Activated CD4-positive, alpha-beta T cell treated with anti-CD3 and anti-CD28 coated beads, Interleukin-2, amount 10 ng/mL, durations not matched to agents 24 days and 14 days (primary cell): ENCODE data around the gene RFX2. TPM values are rescaled to one million over a fixed set of nuclear protein-coding genes. Genes with fewer than 3 reads are reported as not detected.
"Not testable (repeated sequence)": the region's sequence is repeated elsewhere in the genome, so short reads cannot be mapped to it uniquely, and the experiment has no call there.

Source experiments
- DNase-seq: peaks from one replicate; pipeline ENCODE4 v3.0.0; 2022
- H3K27ac Mint-ChIP-seq: one replicate; pipeline ENCODE4 v1.8.0; 2022; ENCODE audit warnings: mild to moderate bottlenecking, mixed read lengths
- H3K27me3 Mint-ChIP-seq: one replicate; pipeline ENCODE4 v1.8.0; 2022; ENCODE audit warnings: mixed read lengths
- H3K36me3 Mint-ChIP-seq: one replicate; pipeline ENCODE4 v1.8.0; 2022; ENCODE audit warnings: low read depth, mild to moderate bottlenecking, mixed read lengths
- H3K4me1 Mint-ChIP-seq: one replicate; pipeline ENCODE4 v1.8.0; 2021; ENCODE audit warnings: mixed read lengths
- H3K4me3 Mint-ChIP-seq: one replicate; pipeline ENCODE4 v1.8.0; 2022; ENCODE audit warnings: mild to moderate bottlenecking, moderate library complexity, mixed read lengths
- H3K9me3 Mint-ChIP-seq: one replicate; pipeline ENCODE4 v1.8.0; 2021; ENCODE audit warnings: mixed read lengths
- intact Hi-C: fragments of 100-400 bp; cut with micrococcal nuclease; formaldehyde crosslinking; loops from one replicate; pipeline ENCODE4 v1.15.1; 2023
- total RNA-seq: library from RNA; stranded (reverse); gene quantifications from 2 replicates; pipeline ENCODE4 v1.2.3, GENCODE V29; 2022

The RFX2 gene
- total RNA-seq, 1 donor from 2014 or later = 10.5 TPM

- no peak overlapping the region for H3K4me3 Mint-ChIP-seq
- peak overlapping the region; percentile 78 for H3K27ac Mint-ChIP-seq
- H3K27me3 Mint-ChIP-seq = no peaks in the 10 kb centered on the region
- DNase-seq = no peak
- intact Hi-C loops = loop anchor here (10.0 kb wide), 1 partner anchor 143 kb away; no protein-coding TSS in a partner anchor
- no peaks in the 10 kb centered on the region for H3K9me3 Mint-ChIP-seq
- H3K36me3 Mint-ChIP-seq = peaks cover 19% of the 10 kb centered on the region
- peaks cover 54% of the 10 kb centered on the region for H3K4me1 Mint-ChIP-seq
Measured at GRCh38 chr19:5967571-5967970, 142.7 kb downstream of the RFX2 start.

- intact Hi-C loops = loop anchor here (10.0 kb wide), 1 partner anchor 142 kb away; no protein-coding TSS in a partner anchor
- Mint-ChIP-seq H3K9me3 (no peaks in the 10 kb centered on the region), H3K4me3 (no peak overlapping the region), H3K36me3 (peaks cover 15% of the 10 kb centered on the region), H3K27me3 (no peaks in the 10 kb centered on the region), H3K4me1 (peaks cover 55% of the 10 kb centered on the region), H3K27ac (peak overlapping the region; percentile 8)
- no peak for DNase-seq
Measured at GRCh38 chr19:5966941-5967340, 143.4 kb downstream of the RFX2 start.

GRCh38 chr19:5966215-5966614 is 144.1 kb downstream of the RFX2 start:
- intact Hi-C loops = loop anchor here (10.0 kb wide), 1 partner anchor 141 kb away; no protein-coding TSS in a partner anchor
- no peak for DNase-seq
- Mint-ChIP-seq H3K4me3 (no peak overlapping the region), H3K27me3 (no peaks in the 10 kb centered on the region), H3K36me3 (peaks cover 14% of the 10 kb centered on the region), H3K9me3 (no peaks in the 10 kb centered on the region), H3K27ac (peak overlapping the region; percentile 52), H3K4me1 (peaks cover 57% of the 10 kb centered on the region)

- peak; percentile 70 for DNase-seq
- no peaks in the 10 kb centered on the region for H3K9me3 Mint-ChIP-seq
- intact Hi-C loops = loop anchor here (10.0 kb wide), 1 partner anchor 140 kb away; no protein-coding TSS in a partner anchor
- H3K27ac Mint-ChIP-seq = peak overlapping the region; percentile 70
- peaks cover 15% of the 10 kb centered on the region for H3K36me3 Mint-ChIP-seq
- H3K4me3 Mint-ChIP-seq = no peak overlapping the region
- no peaks in the 10 kb centered on the region for H3K27me3 Mint-ChIP-seq
- H3K4me1 Mint-ChIP-seq = peaks cover 68% of the 10 kb centered on the region
Measured at GRCh38 chr19:5964816-5965565, 145.3 kb downstream of the RFX2 start.

GRCh38 chr19:5963855-5964254 is 146.4 kb downstream of the RFX2 start:
- peaks cover 69% of the 10 kb centered on the region for H3K4me1 Mint-ChIP-seq
- DNase-seq = no peak
- peaks cover 15% of the 10 kb centered on the region for H3K36me3 Mint-ChIP-seq
- H3K4me3 Mint-ChIP-seq = peak overlapping the region; percentile 48
- H3K9me3 Mint-ChIP-seq = no peaks in the 10 kb centered on the region
- intact Hi-C loops = loop anchor here (2.0 to 10.0 kb wide), 3 partner anchors 15 to 139 kb away; partner anchors contain the start of gene RANBP3
- peak overlapping the region; percentile 51 for H3K27ac Mint-ChIP-seq
- H3K27me3 Mint-ChIP-seq = no peaks in the 10 kb centered on the region

- peak overlapping the region; percentile 80 for H3K4me3 Mint-ChIP-seq
- peaks cover 64% of the 10 kb centered on the region for H3K4me1 Mint-ChIP-seq
Measured at GRCh38 chr19:5963259-5963658, 147.0 kb downstream of the RFX2 start.

GRCh38 chr19:5961969-5962945 is 148.0 kb downstream of the RFX2 start:
- intact Hi-C loops = loop anchor here (1.0 to 10.0 kb wide), 4 partner anchors 9 to 137 kb away; partner anchors contain the start of gene RANBP3
- Mint-ChIP-seq H3K36me3 (peaks cover 16% of the 10 kb centered on the region), H3K9me3 (no peaks in the 10 kb centered on the region), H3K27me3 (no peaks in the 10 kb centered on the region), H3K4me1 (peaks cover 59% of the 10 kb centered on the region), H3K27ac (peak overlapping the region; percentile 98), H3K4me3 (peak overlapping the region; percentile 80)
- peak; percentile 93 for DNase-seq

More at GRCh38 chr19:5963259-5963658, 147.0 kb downstream of the RFX2 start:
- DNase-seq, H3K9me3 Mint-ChIP-seq, H3K27me3 Mint-ChIP-seq: not testable (repeated sequence)
- intact Hi-C loops = loop anchor here (2.0 to 10.0 kb wide), 3 partner anchors 14 to 138 kb away; partner anchors contain the start of gene RANBP3
- peak overlapping the region; percentile 98 for H3K27ac Mint-ChIP-seq
- H3K36me3 Mint-ChIP-seq = peaks cover 15% of the 10 kb centered on the region

- peak overlapping the region; percentile 80 for H3K4me3 Mint-ChIP-seq
- peak overlapping the region; percentile 98 for H3K27ac Mint-ChIP-seq
- H3K9me3 Mint-ChIP-seq, H3K27me3 Mint-ChIP-seq, DNase-seq: not testable (repeated sequence)
- peaks cover 16% of the 10 kb centered on the region for H3K36me3 Mint-ChIP-seq
- H3K4me1 Mint-ChIP-seq = peaks cover 60% of the 10 kb centered on the region
- intact Hi-C loops = loop anchor here (10.0 kb wide), 1 partner anchor 137 kb away; no protein-coding TSS in a partner anchor
Measured at GRCh38 chr19:5961641-5961968, 148.7 kb downstream of the RFX2 start.

GRCh38 chr19:5960005-5961001 is 150.0 kb downstream of the RFX2 start:
- H3K27me3 Mint-ChIP-seq = no peaks in the 10 kb centered on the region
- H3K36me3 Mint-ChIP-seq = peaks cover 14% of the 10 kb centered on the region
- peaks cover 64% of the 10 kb centered on the region for H3K4me1 Mint-ChIP-seq
- intact Hi-C loops = loop anchor here (10.0 kb wide), 1 partner anchor 136 kb away; no protein-coding TSS in a partner anchor
- no peak for DNase-seq
- peak overlapping the region; percentile 25 for H3K4me3 Mint-ChIP-seq
- H3K9me3 Mint-ChIP-seq = no peaks in the 10 kb centered on the region
- peak overlapping the region; percentile 98 for H3K27ac Mint-ChIP-seq

- DNase-seq = no peak
- H3K27me3 Mint-ChIP-seq = no peaks in the 10 kb centered on the region
- intact Hi-C loops = loop anchor here (10.0 kb wide), 1 partner anchor 135 kb away; no protein-coding TSS in a partner anchor
- no peaks in the 10 kb centered on the region for H3K9me3 Mint-ChIP-seq
- peaks cover 9% of the 10 kb centered on the region for H3K36me3 Mint-ChIP-seq
- H3K4me3 Mint-ChIP-seq = no peak overlapping the region
- H3K27ac Mint-ChIP-seq = peak overlapping the region; percentile 32
- peaks cover 64% of the 10 kb centered on the region for H3K4me1 Mint-ChIP-seq
Measured at GRCh38 chr19:5959260-5960004, 150.9 kb downstream of the RFX2 start.

- peak overlapping the region; percentile 32 for H3K27ac Mint-ChIP-seq
- intact Hi-C loops = no loop called here
- no peaks in the 10 kb centered on the region for H3K27me3 Mint-ChIP-seq
- no peak overlapping the region for H3K4me3 Mint-ChIP-seq
- DNase-seq = no peak
- peaks cover 7% of the 10 kb centered on the region for H3K36me3 Mint-ChIP-seq
- H3K4me1 Mint-ChIP-seq = peaks cover 66% of the 10 kb centered on the region
- no peaks in the 10 kb centered on the region for H3K9me3 Mint-ChIP-seq
Measured at GRCh38 chr19:5958851-5959122, 151.5 kb downstream of the RFX2 start.

- intact Hi-C loops = no loop called here
- peaks cover 68% of the 10 kb centered on the region for H3K4me1 Mint-ChIP-seq
- H3K9me3 Mint-ChIP-seq = no peaks in the 10 kb centered on the region
- peaks cover 7% of the 10 kb centered on the region for H3K36me3 Mint-ChIP-seq
- no peak overlapping the region for H3K4me3 Mint-ChIP-seq
- DNase-seq = no peak
- H3K27me3 Mint-ChIP-seq = no peaks in the 10 kb centered on the region
- H3K27ac Mint-ChIP-seq = peak overlapping the region; percentile 70
Measured at GRCh38 chr19:5958074-5958850, 152.0 kb downstream of the RFX2 start.
